Breast epithelium (tissue), 4 donors: ENCODE data around the gene SRRM1. TPM values are rescaled to one million over a fixed set of nuclear protein-coding genes. Genes with fewer than 3 reads are reported as not detected.

Experiments used
- DNase-seq, 2 donors: peaks; one replicate each; pipeline ENCODE4 v3.0.0-alpha.2; 2019; ENCODE audit warnings: low spot score in 2 of 2
- H3K27ac ChIP-seq, 2 donors: fragments of 200-600 bp; sonication (generic) in 1 of 2; one replicate each; pipeline ENCODE4 v1.5.1; 2016 to 2019; ENCODE audit warnings: mild to moderate bottlenecking in 1 of 2
- H3K27me3 ChIP-seq, 2 donors: fragments of 200-600 bp; sonication (generic) in 1 of 2; one replicate each; pipeline versions ENCODE4 v1.5.1 to v1.6.0; 2017 to 2019; ENCODE audit warnings: control low read depth in 1 of 2, mild to moderate bottlenecking in 1 of 2
- H3K36me3 ChIP-seq: fragments of 200-600 bp; one replicate; pipeline ENCODE4 v1.5.1; 2019
- H3K4me1 ChIP-seq, 2 donors: fragments of 200-600 bp; sonication (generic); one replicate each; pipeline ENCODE4 v1.5.1; 2016 to 2019; ENCODE audit warnings: control low read depth in 1 of 2
- H3K4me3 ChIP-seq, 3 donors: fragments of 200-600 bp; sonication (generic); 1 replicate in 2 of 3; 2 replicates in 1 of 3; pipeline ENCODE4 v1.5.1; 2016 to 2019; ENCODE audit warnings: mild to moderate bottlenecking in 3 of 3, moderate library complexity in 2 of 3
- H3K9me3 ChIP-seq, 2 donors: fragments of 200-600 bp; sonication (generic) in 1 of 2; one replicate each; pipeline ENCODE4 v1.5.1; 2016 to 2019; ENCODE audit warnings: control low read depth in 1 of 2
- POLR2A ChIP-seq: fragments of 450-650 bp; IDR thresholded peaks from one replicate; pipeline ENCODE4 v1.6.1; 2016; ENCODE audit warnings: antibody characterized with exemption, mild to moderate bottlenecking, moderate library complexity
- POLR2AphosphoS5 ChIP-seq, 3 donors: sonication (generic); formaldehyde crosslinking; IDR thresholded peaks; one replicate each; pipeline ENCODE4 v1.6.1; 2017; ENCODE audit warnings: antibody characterized with exemption in 3 of 3
- intact Hi-C: fragments of 100-400 bp; cut with DNase I; formaldehyde crosslinking; loops from one replicate; pipeline ENCODE4 v1.15.1; 2023; ENCODE audit warnings: low total_unique reads
- total RNA-seq, 3 donors: library from RNA; depleted of rRNA; stranded (reverse); fragments of >200 nt; gene quantifications; one replicate each; pipeline ENCODE4 v1.1.0, GENCODE V29; 2016
- TF ChIP-seq, protein P1 (sequence below), 3 donors: fragments of 450-650 bp; IDR thresholded peaks; one replicate each; pipeline ENCODE4 v1.5.1; 2016 to 2017; ENCODE audit warnings: antibody characterized with exemption in 3 of 3, mild to moderate bottlenecking in 3 of 3, moderate library complexity in 3 of 3

Gene SRRM1
- total RNA-seq, 3 donors from 2014 or later, result 96.3 to 134 (median 118) TPM

- no peak for TF ChIP-seq POLR2AphosphoS5 (IDR thresholded peaks at IDR 0.05)
- TF ChIP-seq, protein P1, sequence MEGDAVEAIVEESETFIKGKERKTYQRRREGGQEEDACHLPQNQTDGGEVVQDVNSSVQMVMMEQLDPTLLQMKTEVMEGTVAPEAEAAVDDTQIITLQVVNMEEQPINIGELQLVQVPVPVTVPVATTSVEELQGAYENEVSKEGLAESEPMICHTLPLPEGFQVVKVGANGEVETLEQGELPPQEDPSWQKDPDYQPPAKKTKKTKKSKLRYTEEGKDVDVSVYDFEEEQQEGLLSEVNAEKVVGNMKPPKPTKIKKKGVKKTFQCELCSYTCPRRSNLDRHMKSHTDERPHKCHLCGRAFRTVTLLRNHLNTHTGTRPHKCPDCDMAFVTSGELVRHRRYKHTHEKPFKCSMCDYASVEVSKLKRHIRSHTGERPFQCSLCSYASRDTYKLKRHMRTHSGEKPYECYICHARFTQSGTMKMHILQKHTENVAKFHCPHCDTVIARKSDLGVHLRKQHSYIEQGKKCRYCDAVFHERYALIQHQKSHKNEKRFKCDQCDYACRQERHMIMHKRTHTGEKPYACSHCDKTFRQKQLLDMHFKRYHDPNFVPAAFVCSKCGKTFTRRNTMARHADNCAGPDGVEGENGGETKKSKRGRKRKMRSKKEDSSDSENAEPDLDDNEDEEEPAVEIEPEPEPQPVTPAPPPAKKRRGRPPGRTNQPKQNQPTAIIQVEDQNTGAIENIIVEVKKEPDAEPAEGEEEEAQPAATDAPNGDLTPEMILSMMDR (IDR thresholded peaks at IDR 0.05), result no peak
- no peak for TF ChIP-seq POLR2A
Observed at GRCh38 chr1:24707687-24708086, 64.6 kb downstream of the SRRM1 start.

GRCh38 chr1:24708938-24709337 lies 65.8 kb downstream of the SRRM1 start:
- TF ChIP-seq POLR2AphosphoS5 (IDR thresholded peaks at IDR 0.05), result no peak
- Histone ChIP-seq H3K4me1 (peaks cover 0 to 7% of the 10 kb centered on the region in 2 donors), H3K27me3 (no peaks in the 10 kb centered on the region), H3K27ac (no peak overlapping the region), H3K36me3 (no peaks in the 10 kb centered on the region), H3K9me3 (no peaks in the 10 kb centered on the region), H3K4me3 (no peak overlapping the region)
- no peak for DNase-seq
- intact Hi-C loops, result no loop called here

More at GRCh38 chr1:24707687-24708086, 64.6 kb downstream of the SRRM1 start:
- H3K27ac ChIP-seq, result no peak overlapping the region
- intact Hi-C loops, result no loop called here
- no peaks in the 10 kb centered on the region for H3K9me3 ChIP-seq
- no peaks in the 10 kb centered on the region for H3K27me3 ChIP-seq
- DNase-seq, result no peak
- H3K36me3 ChIP-seq, result no peaks in the 10 kb centered on the region
- no peak overlapping the region for H3K4me3 ChIP-seq
- peaks cover 0 to 7% of the 10 kb centered on the region in 2 donors for H3K4me1 ChIP-seq

- H3K9me3 ChIP-seq, result no peaks in the 10 kb centered on the region
- peaks cover 0 to 1% of the 10 kb centered on the region in 2 donors for H3K4me1 ChIP-seq
- no peak overlapping the region for H3K4me3 ChIP-seq
- H3K27ac ChIP-seq, result no peak overlapping the region
- TF ChIP-seq POLR2A (no peak), POLR2AphosphoS5 (IDR thresholded peaks at IDR 0.05) (no peak)
- TF ChIP-seq, protein P1 (IDR thresholded peaks at IDR 0.05), result no peak
- no peak for DNase-seq
- H3K36me3 ChIP-seq, result no peaks in the 10 kb centered on the region
- intact Hi-C loops, result no loop called here
- no peaks in the 10 kb centered on the region for H3K27me3 ChIP-seq
Observed at GRCh38 chr1:24709791-24710441, 66.8 kb downstream of the SRRM1 start.

GRCh38 chr1:24711329-24711728 lies 68.2 kb downstream of the SRRM1 start:
- Histone ChIP-seq H3K4me1 (no peaks in the 10 kb centered on the region), H3K27ac (no peak overlapping the region)

GRCh38 chr1:24713176-24713575 lies 70.1 kb downstream of the SRRM1 start:
- Histone ChIP-seq H3K27ac (no peak overlapping the region), H3K36me3 (no peaks in the 10 kb centered on the region), H3K27me3 (no peaks in the 10 kb centered on the region), H3K4me1 (peaks cover 0 to 3% of the 10 kb centered on the region in 2 donors), H3K9me3 (no peaks in the 10 kb centered on the region), H3K4me3 (no peak overlapping the region)
- TF ChIP-seq, protein P1 (IDR thresholded peaks at IDR 0.05), result no peak
- TF ChIP-seq POLR2A (no peak), POLR2AphosphoS5 (IDR thresholded peaks at IDR 0.05) (no peak)
- intact Hi-C loops, result no loop called here
- no peak for DNase-seq

More at GRCh38 chr1:24711329-24711728, 68.2 kb downstream of the SRRM1 start:
- DNase-seq, result no peak
- Histone ChIP-seq H3K27me3 (no peaks in the 10 kb centered on the region), H3K9me3 (no peaks in the 10 kb centered on the region), H3K36me3 (no peaks in the 10 kb centered on the region), H3K4me3 (no peak overlapping the region)
- TF ChIP-seq POLR2AphosphoS5 (IDR thresholded peaks at IDR 0.05) (no peak), POLR2A (no peak)
- TF ChIP-seq, protein P1 (IDR thresholded peaks at IDR 0.05), result no peak
- intact Hi-C loops, result no loop called here
